SK-N-SH (cell line): Measurements from ENCODE around the gene KLHL2. TPM values are rescaled to one million over a fixed set of nuclear protein-coding genes. Genes with fewer than 3 reads are reported as not detected.

Experiments
- CTCF ChIA-PET: fragments of 300-600, 350-600 bp; formaldehyde crosslinking; extraction: SDS; loops from one replicate; lab custom pipeline; 2021; lab: Yijun Ruan, JAX
- POLR2A ChIA-PET: fragments of 350-600 bp; sonication (Branson Sonifier 250); formaldehyde crosslinking; extraction: SDS; loops from one replicate; lab custom pipeline; 2020; ENCODE audit warnings: antibody characterized with exemption, inconsistent platforms; lab: Yijun Ruan, JAX
- DNase-seq: peaks from one replicate; pipeline ENCODE4 v3.0.0; 2012
- H2AFZ ChIP-seq: fragments of 200-600 bp; sonication (generic); 2 replicates; pipeline ENCODE4 v1.8.1; 2016; ENCODE audit warnings: antibody characterized with exemption, mild to moderate bottlenecking, low read depth
- H3F3A ChIP-seq: fragments of 200-600 bp; sonication (generic); replicated peaks from 2 replicates; pipeline ENCODE3; 2016; ENCODE audit warnings: antibody characterized with exemption, mild to moderate bottlenecking; ENCODE audit not compliant: insufficient read depth
- H3K27ac ChIP-seq, 2 experiments: fragments of 200-500 bp in 1 of 2; fragments of 200-600 bp in 1 of 2; sonication (Bioruptor generic) in 1 of 2; sonication (generic), shearing (Covaris generic) in 1 of 2; 2 replicates each; pipeline versions ENCODE4 v1.5.1 to v1.6.1; 2014 to 2016; ENCODE audit warnings: low read depth in 2 of 2, inconsistent platforms in 1 of 2, low read length in 1 of 2, mild to moderate bottlenecking in 1 of 2, mixed read lengths in 1 of 2
- H3K27me3 ChIP-seq: fragments of 200-600 bp; sonication (generic), shearing (Covaris generic); 2 replicates; pipeline ENCODE4 v1.6.1; 2016; ENCODE audit warnings: mixed run types; ENCODE audit not compliant: insufficient read depth
- H3K36me3 ChIP-seq, 2 experiments: fragments of 200-500 bp in 1 of 2; fragments of 200-600 bp in 1 of 2; sonication (Bioruptor generic) in 1 of 2; sonication (generic) in 1 of 2; replicated peaks in 1 of 2; 2 replicates each; pipeline versions ENCODE3 to v1.5.1; 2014 to 2016; ENCODE audit warnings: low read length in 1 of 2, mild to moderate bottlenecking in 1 of 2; ENCODE audit not compliant: insufficient read depth in 2 of 2, control insufficient read depth in 1 of 2
- H3K4me1 ChIP-seq, 2 experiments: fragments of 200-500 bp in 1 of 2; fragments of 200-600 bp in 1 of 2; sonication (Bioruptor generic) in 1 of 2; sonication (generic), shearing (Covaris generic) in 1 of 2; 2 replicates each; pipeline versions ENCODE4 v1.5.1 to v1.6.1; 2014 to 2016; ENCODE audit warnings: low read depth in 1 of 2, low read length in 1 of 2, mixed run types in 1 of 2; ENCODE audit not compliant: insufficient read depth in 2 of 2, control insufficient read depth in 1 of 2
- H3K4me2 ChIP-seq: fragments of 200-600 bp; sonication (generic), shearing (Covaris generic); 2 replicates; pipeline ENCODE4 v1.6.1; 2017; ENCODE audit warnings: mixed run types
- H3K4me3 ChIP-seq, 2 experiments: fragments of 200-500 bp in 1 of 2; fragments of 200-600 bp in 1 of 2; sonication (Bioruptor generic) in 1 of 2; sonication (generic), shearing (Covaris generic) in 1 of 2; 2 replicates each; pipeline versions ENCODE4 v1.5.1 to v1.8.1; 2014 to 2016; ENCODE audit warnings: low read depth in 2 of 2, inconsistent platforms in 1 of 2, low read length in 1 of 2, mild to moderate bottlenecking in 1 of 2, mixed read lengths in 1 of 2, moderate library complexity in 1 of 2
- H3K79me2 ChIP-seq: fragments of 200-600 bp; sonication (generic); 2 replicates; pipeline ENCODE4 v1.8.1; 2017; ENCODE audit warnings: mild to moderate bottlenecking; ENCODE audit not compliant: insufficient read depth
- H3K9ac ChIP-seq: fragments of 200-600 bp; sonication (generic); 2 replicates; pipeline ENCODE4 v1.6.1; 2017; ENCODE audit warnings: mixed run types
- H3K9me2 ChIP-seq: fragments of 200-600 bp; sonication (generic); 2 replicates; pipeline ENCODE4 v1.6.1; 2017; ENCODE audit warnings: mixed run types
- H3K9me3 ChIP-seq: fragments of 200-600 bp; sonication (generic); 2 replicates; pipeline ENCODE4 v1.6.1; 2017; ENCODE audit warnings: mixed run types, mild to moderate bottlenecking, moderate library complexity
- H4K20me1 ChIP-seq: fragments of 200-600 bp; sonication (generic); 2 replicates; pipeline ENCODE4 v1.6.1; 2017; ENCODE audit warnings: mild to moderate bottlenecking, mixed run types; ENCODE audit not compliant: insufficient read depth
- CHD2 ChIP-seq: fragments of 150-350 bp; IDR thresholded peaks from 2 replicates; pipeline ENCODE4 v1.6.1; 2018; ENCODE audit warnings: low read length; ENCODE audit not compliant: partially characterized antibody
- EP300 ChIP-seq, 2 experiments: IDR thresholded peaks; 2 replicates each; pipeline versions ENCODE4 v1.4.0 to v1.6.1; 2012; ENCODE audit warnings: borderline replicate concordance in 1 of 2, low read depth in 1 of 2, low read length in 1 of 2
- EZH2phosphoT487 ChIP-seq: fragments of 200-600 bp; sonication (generic); IDR thresholded peaks from 2 replicates; pipeline ENCODE4 v1.6.1; 2017; ENCODE audit warnings: low read depth, mixed run types, mild to moderate bottlenecking, antibody characterized with exemption, moderate library complexity, borderline replicate concordance
- FOXJ3 ChIP-seq: sonication (generic); formaldehyde crosslinking; IDR thresholded peaks from 2 replicates; pipeline ENCODE4 v1.5.1; 2020; ENCODE audit warnings: mild to moderate bottlenecking, missing genetic modification reagents
- FOXM1 ChIP-seq: IDR thresholded peaks from 2 replicates; pipeline ENCODE4 v1.4.0; 2012; ENCODE audit warnings: low read depth, mild to moderate bottlenecking
- GABPA ChIP-seq: IDR thresholded peaks from 2 replicates; pipeline ENCODE4 v1.4.0; 2012; ENCODE audit warnings: low read depth, mild to moderate bottlenecking
- GATA2 ChIP-seq: sonication (generic); formaldehyde crosslinking; IDR thresholded peaks from 2 replicates; pipeline ENCODE4 v1.5.0; 2020; ENCODE audit warnings: mild to moderate bottlenecking, missing genetic modification reagents
- JUND ChIP-seq: IDR thresholded peaks from 2 replicates; pipeline ENCODE4 v1.4.0; 2012
- MEF2A ChIP-seq: IDR thresholded peaks from 2 replicates; pipeline ENCODE4 v1.4.0; 2012; ENCODE audit warnings: low read depth, borderline replicate concordance
- NFIC ChIP-seq: IDR thresholded peaks from 2 replicates; pipeline ENCODE4 v1.4.0; 2012; ENCODE audit warnings: borderline replicate concordance
- NRF1 ChIP-seq: IDR thresholded peaks from 2 replicates; pipeline ENCODE4 v1.6.1; 2012; ENCODE audit warnings: low read depth, mild to moderate bottlenecking, low read length
- POLR2AphosphoS5 ChIP-seq: IDR thresholded peaks from 2 replicates; pipeline ENCODE4 v1.6.1; 2012; ENCODE audit warnings: low read depth, low read length
- RFX5 ChIP-seq: IDR thresholded peaks from 2 replicates; pipeline ENCODE4 v1.6.1; 2012; ENCODE audit warnings: mild to moderate bottlenecking, improper control_type of control experiment, low read length
- RXRA ChIP-seq: IDR thresholded peaks from 2 replicates; pipeline ENCODE4 v1.4.0; 2012; ENCODE audit warnings: low read depth, mild to moderate bottlenecking, borderline replicate concordance
- SIN3A ChIP-seq: IDR thresholded peaks from 2 replicates; pipeline ENCODE4 v1.6.1; 2012; ENCODE audit warnings: low read depth, mild to moderate bottlenecking, low read length, moderate library complexity, borderline replicate concordance
- SMC3 ChIP-seq: IDR thresholded peaks from 2 replicates; pipeline ENCODE4 v1.6.1; 2012; ENCODE audit warnings: low read depth, low read length, improper control_type of control experiment
- TCF12 ChIP-seq: IDR thresholded peaks from 2 replicates; pipeline ENCODE4 v1.4.0; 2012
- WGBS: methylation state at CpG from one replicate; pipeline ENCODE4 v1.1.6; 2017; ENCODE audit warnings: low lambda C conversion rate; 5-methylcytosine and 5-hydroxymethylcytosine counted together
- polyA plus RNA-seq, 3 experiments: library from polyadenylated mRNA; depleted of rRNA; stranded (reverse); fragments of >200 nt; gene quantifications; 2 replicates each; pipeline ENCODE4 v1.2.3, GENCODE V29; 2012
- TF ChIP-seq, protein P1 (sequence below): fragments of 200-600 bp; sonication (generic); IDR thresholded peaks from 2 replicates; pipeline ENCODE4 v1.6.1; 2017; ENCODE audit warnings: antibody characterized with exemption, mild to moderate bottlenecking, moderate library complexity
- TF ChIP-seq, protein P2 (sequence below): IDR thresholded peaks from 2 replicates; pipeline ENCODE4 v1.4.0; 2012; ENCODE audit warnings: low read depth, borderline replicate concordance
- TF ChIP-seq, protein P3 (sequence below): IDR thresholded peaks from 2 replicates; pipeline ENCODE4 v1.4.0; 2012; ENCODE audit warnings: low read depth

KLHL2 gene
- polyA plus RNA-seq, 1 of the 3 experiments (the other 2 are of a cell fraction): 25.0 TPM

DNA sequence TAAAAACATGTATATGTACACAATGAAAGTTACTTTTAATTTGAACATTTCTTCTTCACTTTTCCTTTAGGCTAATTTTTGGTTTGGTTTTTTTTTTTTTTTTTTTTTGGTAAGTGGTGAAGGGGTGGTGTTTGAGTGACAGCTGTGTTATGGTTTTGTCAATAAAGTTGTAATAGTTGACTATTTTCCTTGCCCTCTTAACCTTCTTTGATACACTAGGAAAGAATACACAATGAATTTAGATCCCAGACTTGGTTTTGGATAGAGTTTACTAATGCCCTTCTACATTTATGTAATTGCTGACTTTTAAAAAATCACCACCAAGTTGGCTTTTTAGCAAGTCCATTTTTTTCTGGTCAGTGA lies 82.0 kb downstream of the KLHL2 start (continued):
- TF ChIP-seq, protein P1, sequence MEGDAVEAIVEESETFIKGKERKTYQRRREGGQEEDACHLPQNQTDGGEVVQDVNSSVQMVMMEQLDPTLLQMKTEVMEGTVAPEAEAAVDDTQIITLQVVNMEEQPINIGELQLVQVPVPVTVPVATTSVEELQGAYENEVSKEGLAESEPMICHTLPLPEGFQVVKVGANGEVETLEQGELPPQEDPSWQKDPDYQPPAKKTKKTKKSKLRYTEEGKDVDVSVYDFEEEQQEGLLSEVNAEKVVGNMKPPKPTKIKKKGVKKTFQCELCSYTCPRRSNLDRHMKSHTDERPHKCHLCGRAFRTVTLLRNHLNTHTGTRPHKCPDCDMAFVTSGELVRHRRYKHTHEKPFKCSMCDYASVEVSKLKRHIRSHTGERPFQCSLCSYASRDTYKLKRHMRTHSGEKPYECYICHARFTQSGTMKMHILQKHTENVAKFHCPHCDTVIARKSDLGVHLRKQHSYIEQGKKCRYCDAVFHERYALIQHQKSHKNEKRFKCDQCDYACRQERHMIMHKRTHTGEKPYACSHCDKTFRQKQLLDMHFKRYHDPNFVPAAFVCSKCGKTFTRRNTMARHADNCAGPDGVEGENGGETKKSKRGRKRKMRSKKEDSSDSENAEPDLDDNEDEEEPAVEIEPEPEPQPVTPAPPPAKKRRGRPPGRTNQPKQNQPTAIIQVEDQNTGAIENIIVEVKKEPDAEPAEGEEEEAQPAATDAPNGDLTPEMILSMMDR: no peak
- no peak for TF ChIP-seq MEF2A

DNA sequence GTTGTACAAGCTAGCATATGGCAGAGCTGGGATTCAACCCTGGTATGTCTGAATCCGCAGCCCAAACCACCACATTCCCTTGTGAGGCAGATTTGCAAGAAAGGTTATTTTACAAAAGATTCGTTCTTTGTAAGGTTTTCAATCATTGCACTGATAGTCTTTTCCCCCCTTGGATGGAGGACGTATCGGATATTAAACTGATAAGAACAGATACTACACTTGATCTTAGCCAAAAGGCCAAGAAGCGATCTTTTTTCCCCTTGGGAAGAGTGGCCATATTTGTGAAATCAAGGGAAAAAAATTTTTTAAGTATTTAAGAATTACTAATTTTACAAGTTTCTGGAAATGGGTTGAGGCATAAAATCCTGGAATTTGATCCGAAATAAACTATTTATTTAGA lies 85.7 kb downstream of the KLHL2 start:
- no peak for DNase-seq
- ChIA-PET CTCF (no interaction called here), POLR2A (no interaction called here)
- H3K27ac ChIP-seq: no peak overlapping the region
- H3K4me1 ChIP-seq: peaks cover 0 to 8% of the 10 kb centered on the region in 2 experiments; a peak in 2 of 4 replicates
- peaks cover 7% of the 10 kb centered on the region; the same call in 1 of the 2 replicates for H3K79me2 ChIP-seq
- no peaks in the 10 kb centered on the region for H3F3A ChIP-seq
- no peak overlapping the region for H3K4me2 ChIP-seq
- TF ChIP-seq TCF12: no peak
- TF ChIP-seq NRF1: no peak
- TF ChIP-seq SMC3: no peak
- TF ChIP-seq JUND: no peak
- TF ChIP-seq, protein P2, sequence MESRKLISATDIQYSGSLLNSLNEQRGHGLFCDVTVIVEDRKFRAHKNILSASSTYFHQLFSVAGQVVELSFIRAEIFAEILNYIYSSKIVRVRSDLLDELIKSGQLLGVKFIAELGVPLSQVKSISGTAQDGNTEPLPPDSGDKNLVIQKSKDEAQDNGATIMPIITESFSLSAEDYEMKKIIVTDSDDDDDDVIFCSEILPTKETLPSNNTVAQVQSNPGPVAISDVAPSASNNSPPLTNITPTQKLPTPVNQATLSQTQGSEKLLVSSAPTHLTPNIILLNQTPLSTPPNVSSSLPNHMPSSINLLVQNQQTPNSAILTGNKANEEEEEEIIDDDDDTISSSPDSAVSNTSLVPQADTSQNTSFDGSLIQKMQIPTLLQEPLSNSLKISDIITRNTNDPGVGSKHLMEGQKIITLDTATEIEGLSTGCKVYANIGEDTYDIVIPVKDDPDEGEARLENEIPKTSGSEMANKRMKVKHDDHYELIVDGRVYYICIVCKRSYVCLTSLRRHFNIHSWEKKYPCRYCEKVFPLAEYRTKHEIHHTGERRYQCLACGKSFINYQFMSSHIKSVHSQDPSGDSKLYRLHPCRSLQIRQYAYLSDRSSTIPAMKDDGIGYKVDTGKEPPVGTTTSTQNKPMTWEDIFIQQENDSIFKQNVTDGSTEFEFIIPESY: no peak
- TF ChIP-seq GABPA: no peak
- TF ChIP-seq RXRA: no peak
- no peak for TF ChIP-seq NFIC
- TF ChIP-seq RFX5: no peak
- no peak for TF ChIP-seq FOXM1
- no peak for TF ChIP-seq EP300 (IDR thresholded peaks at IDR 0.05; ENCODE audit: borderline replicate concordance in 1 of 2, low read depth in 1 of 2, low read length in 1 of 2)
- TF ChIP-seq SIN3A: no peak
- no peak for TF ChIP-seq FOXJ3 (CRISPR knock-in tag)
- TF ChIP-seq, protein P3, sequence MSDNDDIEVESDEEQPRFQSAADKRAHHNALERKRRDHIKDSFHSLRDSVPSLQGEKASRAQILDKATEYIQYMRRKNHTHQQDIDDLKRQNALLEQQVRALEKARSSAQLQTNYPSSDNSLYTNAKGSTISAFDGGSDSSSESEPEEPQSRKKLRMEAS: no peak
- TF ChIP-seq, protein P1: no peak
- TF ChIP-seq MEF2A: no peak
- TF ChIP-seq POLR2AphosphoS5: no peak
- TF ChIP-seq GATA2 (CRISPR knock-in tag): no peak
- TF ChIP-seq CHD2: no peak
- TF ChIP-seq EZH2phosphoT487: no peak
- H2AFZ ChIP-seq: no peak overlapping the region
- no peak overlapping the region for H3K9ac ChIP-seq
- no peaks in the 10 kb centered on the region for H3K27me3 ChIP-seq
- no peak overlapping the region for H3K4me3 ChIP-seq
- no peaks in the 10 kb centered on the region for H3K9me2 ChIP-seq
- WGBS: 97% methylated on average over 6 of the region's 6 CpGs
- H4K20me1 ChIP-seq: no peaks in the 10 kb centered on the region
- peaks cover 15 to 26% of the 10 kb centered on the region in 2 experiments for H3K36me3 ChIP-seq
- H3K9me3 ChIP-seq: no peaks in the 10 kb centered on the region
